GM12878 (cell line): Measurements from ENCODE around the gene COMMD10.

Experiments used
- HCFC1 ChIP-seq: fragments of 150-350 bp; IDR thresholded peaks from 2 replicates; pipeline ENCODE4 v1.6.1; 2014; ENCODE audit warnings: low read length
- RB1 ChIP-seq: fragments of 450-650 bp; formaldehyde crosslinking; IDR thresholded peaks from 2 replicates; pipeline ENCODE4 v1.6.1; 2017; ENCODE audit warnings: mild to moderate bottlenecking, borderline replicate concordance
- YY1 ChIP-seq: IDR thresholded peaks from 2 replicates; pipeline ENCODE4 v1.6.1; 2011; ENCODE audit warnings: low read depth, mild to moderate bottlenecking, low read length
- TF ChIP-seq, protein P1 (sequence below), 3 experiments: IDR thresholded peaks in 2 of 3; conservative IDR thresholded peaks in 1 of 3; 2 replicates each; pipeline ENCODE4 v1.5.1; 2011; ENCODE audit warnings: low read depth in 3 of 3, low read length in 3 of 3, mild to moderate bottlenecking in 3 of 3, control low read depth in 2 of 3, moderate library complexity in 2 of 3, inconsistent platforms in 1 of 3, mixed read lengths in 1 of 3; ENCODE audit not compliant: control insufficient read depth in 2 of 3, insufficient read depth in 1 of 3; ENCODE audit errors: extremely low read depth in 1 of 3
- TF ChIP-seq, protein P2 (sequence below): IDR thresholded peaks from 2 replicates; pipeline ENCODE4 v1.6.1; 2012; ENCODE audit warnings: low read length, inconsistent platforms

DNA sequence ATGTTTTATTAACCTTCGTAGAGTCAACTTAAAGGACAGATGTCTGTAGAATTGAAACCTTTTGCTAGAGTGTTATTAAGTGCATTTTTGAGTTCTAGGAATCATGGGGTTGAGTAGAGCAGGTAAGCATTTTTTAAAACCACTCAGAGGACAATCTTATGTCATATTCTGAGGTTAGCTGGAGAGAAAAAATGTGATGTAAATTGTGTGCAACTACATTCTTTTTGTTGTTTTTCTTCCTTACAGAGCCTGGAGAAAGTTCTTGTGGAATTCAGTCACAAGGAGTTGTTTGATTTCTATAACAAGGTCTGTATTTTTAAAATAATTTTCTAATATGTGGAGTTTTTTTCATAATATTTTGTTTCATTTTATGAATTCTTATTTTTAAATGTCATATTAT lies 206.4 kb downstream of the COMMD10 start:
- TF ChIP-seq, protein P1, sequence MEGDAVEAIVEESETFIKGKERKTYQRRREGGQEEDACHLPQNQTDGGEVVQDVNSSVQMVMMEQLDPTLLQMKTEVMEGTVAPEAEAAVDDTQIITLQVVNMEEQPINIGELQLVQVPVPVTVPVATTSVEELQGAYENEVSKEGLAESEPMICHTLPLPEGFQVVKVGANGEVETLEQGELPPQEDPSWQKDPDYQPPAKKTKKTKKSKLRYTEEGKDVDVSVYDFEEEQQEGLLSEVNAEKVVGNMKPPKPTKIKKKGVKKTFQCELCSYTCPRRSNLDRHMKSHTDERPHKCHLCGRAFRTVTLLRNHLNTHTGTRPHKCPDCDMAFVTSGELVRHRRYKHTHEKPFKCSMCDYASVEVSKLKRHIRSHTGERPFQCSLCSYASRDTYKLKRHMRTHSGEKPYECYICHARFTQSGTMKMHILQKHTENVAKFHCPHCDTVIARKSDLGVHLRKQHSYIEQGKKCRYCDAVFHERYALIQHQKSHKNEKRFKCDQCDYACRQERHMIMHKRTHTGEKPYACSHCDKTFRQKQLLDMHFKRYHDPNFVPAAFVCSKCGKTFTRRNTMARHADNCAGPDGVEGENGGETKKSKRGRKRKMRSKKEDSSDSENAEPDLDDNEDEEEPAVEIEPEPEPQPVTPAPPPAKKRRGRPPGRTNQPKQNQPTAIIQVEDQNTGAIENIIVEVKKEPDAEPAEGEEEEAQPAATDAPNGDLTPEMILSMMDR (IDR thresholded peaks at IDR 0.05 in 2 of 3, conservative IDR thresholded peaks at IDR 0.05 in 1 of 3; ENCODE audit: control insufficient read depth in 2 of 3, extremely low read depth in 1 of 3, insufficient read depth in 1 of 3, low read depth in 3 of 3, low read length in 3 of 3) = no peak
- TF ChIP-seq YY1 (no peak), RB1 (no peak), HCFC1 (no peak)
- TF ChIP-seq, protein P2, sequence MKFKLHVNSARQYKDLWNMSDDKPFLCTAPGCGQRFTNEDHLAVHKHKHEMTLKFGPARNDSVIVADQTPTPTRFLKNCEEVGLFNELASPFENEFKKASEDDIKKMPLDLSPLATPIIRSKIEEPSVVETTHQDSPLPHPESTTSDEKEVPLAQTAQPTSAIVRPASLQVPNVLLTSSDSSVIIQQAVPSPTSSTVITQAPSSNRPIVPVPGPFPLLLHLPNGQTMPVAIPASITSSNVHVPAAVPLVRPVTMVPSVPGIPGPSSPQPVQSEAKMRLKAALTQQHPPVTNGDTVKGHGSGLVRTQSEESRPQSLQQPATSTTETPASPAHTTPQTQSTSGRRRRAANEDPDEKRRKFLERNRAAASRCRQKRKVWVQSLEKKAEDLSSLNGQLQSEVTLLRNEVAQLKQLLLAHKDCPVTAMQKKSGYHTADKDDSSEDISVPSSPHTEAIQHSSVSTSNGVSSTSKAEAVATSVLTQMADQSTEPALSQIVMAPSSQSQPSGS = no peak
